HepG2 (cell line): ENCODE results near the gene GLE1. TPM values are rescaled to one million over a fixed set of nuclear protein-coding genes. Genes with fewer than 3 reads are reported as not detected.

Source experiments
- CEBPZ ChIP-seq: IDR thresholded peaks from 2 replicates; pipeline ENCODE4 v1.6.1; 2012; ENCODE audit warnings: low read length, improper control_type of control experiment
- CREB1 ChIP-seq, 2 experiments: fragments of 450-650 bp in 1 of 2; IDR thresholded peaks; 2 replicates each; pipeline ENCODE4 v1.6.1; 2016 to 2017; ENCODE audit warnings: control low read depth in 1 of 2, mild to moderate bottlenecking in 1 of 2, missing compliant biosample characterization in 1 of 2, missing genetic modification characterization in 1 of 2
- ELF3 ChIP-seq: IDR thresholded peaks from 2 replicates; pipeline ENCODE4 v1.6.1; 2016; ENCODE audit warnings: missing genetic modification reagents, missing compliant biosample characterization
- EP300 ChIP-seq, 3 experiments: sonication (generic) in 1 of 3; formaldehyde crosslinking in 1 of 3; IDR thresholded peaks; 2 replicates each; pipeline versions ENCODE4 v1.5.1 to v1.6.1; 2011 to 2020; ENCODE audit warnings: low read depth in 2 of 3, low read length in 2 of 3, borderline replicate concordance in 1 of 3, improper control_type of control experiment in 1 of 3, mild to moderate bottlenecking in 1 of 3, missing genetic modification reagents in 1 of 3, moderate library complexity in 1 of 3
- FOXA1 ChIP-seq, 2 experiments: fragments of 450-650 bp in 1 of 2; sonication (generic) in 1 of 2; formaldehyde crosslinking in 1 of 2; IDR thresholded peaks; 2 replicates each; pipeline versions ENCODE4 v1.4.0 to v1.6.1; 2016 to 2020; ENCODE audit warnings: missing genetic modification reagents in 1 of 2
- GATAD2A ChIP-seq: IDR thresholded peaks from 2 replicates; pipeline ENCODE4 v1.6.1; 2016
- GPN1 ChIP-seq: sonication (generic); formaldehyde crosslinking; IDR thresholded peaks from 2 replicates; pipeline ENCODE4 v1.5.1; 2020; ENCODE audit warnings: missing genetic modification reagents, borderline replicate concordance
- HOXA3 ChIP-seq: sonication (generic); formaldehyde crosslinking; IDR thresholded peaks from 2 replicates; pipeline ENCODE4 v1.5.0; 2020; ENCODE audit warnings: missing genetic modification reagents
- HOXA5 ChIP-seq: sonication (generic); formaldehyde crosslinking; IDR thresholded peaks from 2 replicates; pipeline ENCODE4 v1.4.0; 2020; ENCODE audit warnings: missing genetic modification reagents
- MAZ ChIP-seq, 2 experiments: sonication (generic) in 1 of 2; formaldehyde crosslinking in 1 of 2; IDR thresholded peaks; 2 replicates each; pipeline versions ENCODE4 v1.5.0 to v1.6.1; 2012 to 2020; ENCODE audit warnings: low read depth in 2 of 2, mild to moderate bottlenecking in 2 of 2, borderline replicate concordance in 1 of 2, improper control_type of control experiment in 1 of 2, low read length in 1 of 2, missing genetic modification reagents in 1 of 2, moderate library complexity in 1 of 2
- MXD4 ChIP-seq: IDR thresholded peaks from 2 replicates; pipeline ENCODE4 v1.6.1; 2016; ENCODE audit warnings: mild to moderate bottlenecking, missing biosample characterization, missing genetic modification reagents
- RFX1 ChIP-seq: fragments of 450-650 bp; IDR thresholded peaks from 2 replicates; pipeline ENCODE4 v1.6.1; 2017
- RXRB ChIP-seq: IDR thresholded peaks from 2 replicates; pipeline ENCODE4 v1.6.1; 2016; ENCODE audit warnings: borderline replicate concordance, missing genetic modification reagents, missing compliant biosample characterization
- SMAD1 ChIP-seq: sonication (generic); formaldehyde crosslinking; IDR thresholded peaks from 2 replicates; pipeline ENCODE4 v1.4.0; 2020; ENCODE audit warnings: missing genetic modification reagents, low read depth, mild to moderate bottlenecking, borderline replicate concordance
- SOX13 ChIP-seq, 3 experiments: fragments of 450-650 bp in 1 of 3; sonication (generic) in 1 of 3; formaldehyde crosslinking in 1 of 3; IDR thresholded peaks in 2 of 3; conservative IDR thresholded peaks in 1 of 3; 2 replicates each; pipeline versions ENCODE4 v1.5.0 to v1.6.1; 2016 to 2020; ENCODE audit warnings: antibody characterized with exemption in 1 of 3, mild to moderate bottlenecking in 1 of 3, missing compliant biosample characterization in 1 of 3, missing genetic modification reagents in 1 of 3, moderate library complexity in 1 of 3
- SP5 ChIP-seq: IDR thresholded peaks from 2 replicates; pipeline ENCODE4 v1.6.1; 2016; ENCODE audit warnings: low read depth, borderline replicate concordance
- TMF1 ChIP-seq: sonication (generic); formaldehyde crosslinking; IDR thresholded peaks from 2 replicates; pipeline ENCODE4 v1.8.1; 2022; ENCODE audit warnings: low read depth, missing genetic modification reagents
- U2AF2 ChIP-seq: fragments of 200-400 bp; formaldehyde crosslinking; IDR thresholded peaks from 2 replicates; pipeline ENCODE4 v1.6.1; 2017; ENCODE audit warnings: low read depth, mild to moderate bottlenecking, low read length
- ZBTB14 ChIP-seq: sonication (generic); formaldehyde crosslinking; IDR thresholded peaks from 2 replicates; pipeline ENCODE4 v1.4.0; 2020; ENCODE audit warnings: missing genetic modification reagents
- ZNF383 ChIP-seq: sonication (generic); formaldehyde crosslinking; IDR thresholded peaks from 2 replicates; pipeline ENCODE4 v1.4.0; 2020; ENCODE audit warnings: missing genetic modification reagents, mild to moderate bottlenecking, borderline replicate concordance
- ZNF441 ChIP-seq: sonication (generic); formaldehyde crosslinking; IDR thresholded peaks from 2 replicates; pipeline ENCODE4 v1.7.0; 2021; ENCODE audit warnings: missing genetic modification reagents, borderline replicate concordance
- ZNF616 ChIP-seq: sonication (generic); formaldehyde crosslinking; IDR thresholded peaks from 2 replicates; pipeline ENCODE4 v1.5.0; 2020; ENCODE audit warnings: low read depth, mild to moderate bottlenecking, missing genetic modification reagents
- ZNF703 ChIP-seq: sonication (generic); formaldehyde crosslinking; IDR thresholded peaks from 2 replicates; pipeline ENCODE4 v1.5.1; 2020; ENCODE audit warnings: missing genetic modification reagents, mild to moderate bottlenecking, moderate library complexity, borderline replicate concordance
- polyA plus RNA-seq, 8 experiments: library from polyadenylated mRNA; depleted of rRNA in 3 of 8; stranded (reverse) in 7 of 8; unstranded in 1 of 8; fragments of >200 nt; fragmentation: Illumina TruSeq in 4 of 8; extraction: Trizol in 4 of 8; gene quantifications; 2 replicates each; pipeline versions ENCODE4 v1.2.1 to v1.2.3, GENCODE V29; 2011 to 2016; ENCODE audit warnings: low read depth in 4 of 8, missing spikeins in 1 of 8, mixed read lengths in 1 of 8; ENCODE audit not compliant: insufficient read depth in 1 of 8
- total RNA-seq, 5 experiments: library from RNA; depleted of rRNA; stranded (reverse); fragments of >200 nt; fragmentation: Illumina TruSeq; extraction: Trizol; gene quantifications; 2 replicates each; pipeline ENCODE4 v1.2.3, GENCODE V29; 2016; ENCODE audit warnings: low read depth in 1 of 5

Gene GLE1
- total and polyA plus RNA-seq, 2 of the 13 experiments (the other 11 are each of a cell fraction or from before 2014, with no cell fraction given) = 14.7 to 28.8 TPM

- TF ChIP-seq CEBPZ (no peak), FOXA1 (IDR thresholded peaks at IDR 0.05) (no peak), FOXA1 (CRISPR knock-in tag; IDR thresholded peaks at IDR 0.05) (0 out of 2 replicates have a peak, but pooled peaks have one; percentile 12), RXRB (CRISPR knock-in tag) (0 out of 2 replicates have a peak, but pooled peaks have one; percentile 8), HOXA5 (CRISPR knock-in tag) (no peak), SOX13 (IDR thresholded peaks at IDR 0.05) (no peak), SOX13 (CRISPR knock-in tag; conservative IDR thresholded peaks at IDR 0.05 in 1 of 2, IDR thresholded peaks at IDR 0.05 in 1 of 2) (peak in 1 of 2 experiments; percentile 57; a peak in 1 of 4 replicates), ZNF703 (CRISPR knock-in tag) (no peak), ELF3 (CRISPR knock-in tag) (peak; percentile 26; the same call in 1 of the 2 replicates), RFX1 (no peak), MXD4 (CRISPR knock-in tag) (no peak), ZNF441 (CRISPR knock-in tag) (no peak), SP5 (peak; percentile 55; the same call in 1 of the 2 replicates), U2AF2 (no peak), HOXA3 (CRISPR knock-in tag) (peak; percentile 53; the same call in 1 of the 2 replicates), TMF1 (CRISPR knock-in tag) (no peak), EP300 (IDR thresholded peaks at IDR 0.05; ENCODE audit: low read depth in 2 of 2, low read length in 2 of 2) (no peak), EP300 (CRISPR knock-in tag; IDR thresholded peaks at IDR 0.05; ENCODE audit: borderline replicate concordance) (no peak), ZBTB14 (0 out of 2 replicates have a peak, but pooled peaks have one; percentile 35), GPN1 (no peak), SMAD1 (CRISPR knock-in tag) (no peak), ZNF383 (CRISPR knock-in tag) (no peak), ZNF616 (CRISPR knock-in tag) (no peak), GATAD2A (peak; percentile 41; the same call in 1 of the 2 replicates), MAZ (IDR thresholded peaks at IDR 0.05; ENCODE audit: borderline replicate concordance, low read depth, low read length) (peak; percentile 52; the same call in 1 of the 2 replicates), MAZ (CRISPR knock-in tag; IDR thresholded peaks at IDR 0.05; ENCODE audit: low read depth) (no peak), CREB1 (IDR thresholded peaks at IDR 0.05) (peak; percentile 30; the same call in 1 of the 2 replicates), CREB1 (CRISPR knock-in tag; IDR thresholded peaks at IDR 0.05) (no peak; the same call in 1 of the 2 replicates)
Measured at GRCh38 chr9:128555180-128555721, 50.7 kb downstream of the GLE1 start (continued).
